Measurements from ENCODE around the gene ZNF665.
A peak's percentile ranks its signal among the peaks of the same experiment; 100 is the strongest.
"Not testable (repeated sequence)": the region's sequence is repeated elsewhere in the genome, so short reads cannot be mapped to it uniquely, and the experiment has no call there.

The ZNF665 gene

GRCh38 chr19:53192771-53193534 is at the start of gene ZNF665:
Gene ZNF665 (minus strand): TSS chr19:53193358. CDS start chr19:53182898, 10,460 bp downstream.
- DNase-seq (ENCODE audit: low spot score), result peak; percentile 93
- no peak for TF ChIP-seq CTCF (IDR thresholded peaks at IDR 0.05)
- H3K4me3 ChIP-seq, result peak within 1 kb of the TSS; percentile 94
- H3K27ac ChIP-seq, result peak within 1 kb of the TSS; percentile 74 to 88

- H3K4me3 ChIP-seq, result peak overlapping the region; percentile 19
Observed at GRCh38 chr19:53237114-53237777, 44.1 kb upstream of the ZNF665 start.

GRCh38 chr19:53224606-53225005 is 31.4 kb upstream of the ZNF665 start:
- no peak overlapping the region for H3K27ac ChIP-seq
- no peak overlapping the region for H3K4me3 ChIP-seq
- DNase-seq (ENCODE audit: low spot score), result no peak
- no peak for TF ChIP-seq CTCF (IDR thresholded peaks at IDR 0.05)

More at GRCh38 chr19:53237114-53237777, 44.1 kb upstream of the ZNF665 start:
- no peak overlapping the region for H3K27ac ChIP-seq
- DNase-seq (ENCODE audit: low spot score), result no peak
- TF ChIP-seq CTCF (IDR thresholded peaks at IDR 0.05), result no peak

DNA sequence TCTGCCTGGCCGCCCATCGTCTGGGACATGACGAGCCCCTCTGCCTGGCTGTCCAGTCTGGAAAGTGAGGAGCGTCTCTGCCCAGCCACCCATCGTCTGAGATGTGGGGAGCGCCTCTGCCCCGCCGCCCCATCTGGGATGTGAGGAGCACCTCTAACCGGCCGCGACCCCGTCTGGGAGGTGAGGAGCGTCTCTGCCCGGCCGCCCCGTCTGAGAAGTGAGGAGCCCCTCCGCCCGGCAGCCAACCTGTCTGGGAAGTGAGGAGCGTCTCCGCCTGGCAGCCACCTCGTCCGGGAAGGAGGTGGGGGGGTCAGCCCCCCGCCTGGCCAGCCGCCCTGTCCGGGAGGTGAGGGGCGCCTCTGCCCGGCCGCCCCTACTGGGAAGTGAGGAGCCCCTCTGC is 29.6 kb upstream of the ZNF665 start:
- DNase-seq (ENCODE audit: low spot score); H3K27ac ChIP-seq; H3K4me3 ChIP-seq: not testable (repeated sequence)

DNA sequence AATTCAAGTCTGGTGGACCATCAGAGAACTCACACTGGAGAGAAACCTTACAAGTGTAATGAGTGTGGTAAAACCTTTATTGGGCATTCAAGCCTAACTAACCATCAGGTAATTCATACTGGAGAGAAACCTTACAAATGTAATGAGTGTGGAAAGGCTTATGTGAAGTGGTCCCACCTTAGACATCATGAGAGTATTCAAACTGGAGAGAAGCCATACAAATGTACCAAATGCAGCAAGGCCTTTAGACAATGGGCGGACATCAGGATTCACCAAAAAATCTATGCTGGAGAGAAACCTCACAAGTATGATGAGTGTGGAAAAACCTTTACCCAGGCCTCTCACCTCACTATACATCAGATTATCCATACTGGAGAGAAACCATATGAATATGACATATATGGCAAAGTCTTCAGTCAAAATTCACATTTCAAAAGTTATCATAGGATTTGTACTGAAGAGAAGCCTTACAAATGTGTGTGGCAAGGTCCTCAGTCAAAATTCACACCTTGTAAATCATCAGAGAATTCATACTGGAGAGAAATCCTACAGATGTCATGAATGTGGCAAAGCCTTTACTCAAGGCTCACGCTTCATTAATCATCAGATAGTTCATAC is 19.7 kb upstream of the ZNF665 start:
- no peak for TF ChIP-seq CTCF (IDR thresholded peaks at IDR 0.05)
- no peak for DNase-seq (ENCODE audit: low spot score)
- peak overlapping the region; percentile 15 for H3K4me3 ChIP-seq
- H3K27ac ChIP-seq, result no peak overlapping the region

GRCh38 chr19:53211554-53211953 is 18.4 kb upstream of the ZNF665 start:
- H3K4me3 ChIP-seq; DNase-seq (ENCODE audit: low spot score); H3K27ac ChIP-seq: not testable (repeated sequence)

- Histone ChIP-seq H3K4me3 (peak overlapping the region; percentile 82), H3K27ac (peak overlapping the region; percentile 77 to 92)
- no peak for TF ChIP-seq CTCF (IDR thresholded peaks at IDR 0.05)
- peak; percentile 98 for DNase-seq (ENCODE audit: low spot score)
Observed at GRCh38 chr19:53196777-53197396, 3.7 kb upstream of the ZNF665 start.
